Glomerular visceral epithelial cell (primary cell): ENCODE results near the gene P2RX1.

Source experiments
- DNase-seq: peaks from one replicate; pipeline ENCODE4 v3.0.0-alpha.2; 2016; ENCODE audit errors: extremely low spot score

The P2RX1 gene

GRCh38 chr17:3915995-3916696 lies at the start of gene P2RX1:
P2RX1 (minus strand) TSS chr17:3916465; CDS start chr17:3916225, 240 bp downstream.
- no peak for DNase-seq

- DNase-seq, result peak; percentile 62
Measured at GRCh38 chr17:3965118-3965800, 49.0 kb upstream of the P2RX1 start.

GRCh38 chr17:3964203-3965117 lies 48.2 kb upstream of the P2RX1 start, which contains the start of gene ATP2A3:
ATP2A3 (minus strand) TSS chr17:3964437; CDS start chr17:3964291, 146 bp downstream.
- peak; percentile 10 for DNase-seq

GRCh38 chr17:3963237-3964201 lies 47.3 kb upstream of the P2RX1 start:
- no peak for DNase-seq

- DNase-seq, result no peak
Measured at GRCh38 chr17:3962965-3963236, 46.6 kb upstream of the P2RX1 start.

- DNase-seq, result no peak
Measured at GRCh38 chr17:3962217-3962964, 46.1 kb upstream of the P2RX1 start.

- no peak for DNase-seq
Measured at GRCh38 chr17:3961564-3962047, 45.3 kb upstream of the P2RX1 start.

GRCh38 chr17:3960764-3961163 lies 44.5 kb upstream of the P2RX1 start:
- DNase-seq, result no peak

GRCh38 chr17:3959921-3960601 lies 43.8 kb upstream of the P2RX1 start:
- DNase-seq, result no peak

- no peak for DNase-seq
Measured at GRCh38 chr17:3959295-3959899, 43.1 kb upstream of the P2RX1 start.

- no peak for DNase-seq
Measured at GRCh38 chr17:3957735-3958599, 41.7 kb upstream of the P2RX1 start.

- no peak for DNase-seq
Measured at GRCh38 chr17:3956983-3957382, 40.7 kb upstream of the P2RX1 start.

- DNase-seq, result no peak
Measured at GRCh38 chr17:3956327-3956957, 40.2 kb upstream of the P2RX1 start.

- no peak for DNase-seq
Measured at GRCh38 chr17:3955673-3955988, 39.4 kb upstream of the P2RX1 start.

- no peak for DNase-seq
Measured at GRCh38 chr17:3954976-3955672, 38.9 kb upstream of the P2RX1 start.

- DNase-seq, result no peak
Measured at GRCh38 chr17:3954086-3954485, 37.8 kb upstream of the P2RX1 start.

GRCh38 chr17:3953542-3953941 lies 37.3 kb upstream of the P2RX1 start:
- DNase-seq, result no peak

- no peak for DNase-seq
Measured at GRCh38 chr17:3952186-3952585, 35.9 kb upstream of the P2RX1 start.
